A549 (cell line): ENCODE measurements around the gene EPS8. TPM values are rescaled to one million over a fixed set of nuclear protein-coding genes. Genes with fewer than 3 reads are reported as not detected.

Experiments
- ATAC-seq, 2 experiments: fragments of 200-7000 bp in 1 of 2; fragments of >200 bp in 1 of 2; cut with Nextera tagmentation in 1 of 2; cut with Tn5 transposase in 1 of 2; 3 replicates each; pipeline versions ENCODE4 v1.8.0 to v1.9.1; 2018 to 2020; ENCODE audit warnings: mild to moderate bottlenecking in 1 of 2, moderate library complexity in 1 of 2
- CTCF ChIA-PET: fragments of 300-600 bp; sonication (Branson Sonifier 250); formaldehyde crosslinking; extraction: SDS; loops from one replicate; lab custom pipeline; 2021; ENCODE audit warnings: antibody characterized with exemption, inconsistent platforms; lab: Yijun Ruan, JAX
- POLR2A ChIA-PET: fragments of 350-600 bp; formaldehyde crosslinking; extraction: SDS; loops from one replicate; lab custom pipeline; 2021; ENCODE audit warnings: antibody characterized with exemption, inconsistent platforms; lab: Yijun Ruan, JAX
- DNase-seq, 2 experiments: peaks; one replicate each; pipeline versions ENCODE4 v3.0.0 to v3.0.0-alpha.2; 2011 to 2016; ENCODE audit warnings: low read depth in 1 of 2, low spot score in 1 of 2
- FAIRE-seq: peaks from 2 replicates; lab custom pipeline; 2011; peaks lifted over from hg19 to GRCh38; lab: Jason Lieb, UNC
- H3K27ac ChIP-seq, 2 experiments: fragments of >200 bp; sonication (Bioruptor Twin); formaldehyde crosslinking; 3 replicates each; pipeline ENCODE4 v1.5.1; 2016 to 2017
- H3K4me1 ChIP-seq: fragments of >200 bp; sonication (Bioruptor Twin); formaldehyde crosslinking; 3 replicates; pipeline ENCODE4 v1.6.1; 2016
- H3K4me2 ChIP-seq: fragments of >200 bp; sonication (Bioruptor Twin); formaldehyde crosslinking; 3 replicates; pipeline ENCODE4 v1.6.1; 2016
- H3K4me3 ChIP-seq: fragments of >200 bp; sonication (Bioruptor Twin); formaldehyde crosslinking; 3 replicates; pipeline ENCODE4 v1.5.1; 2016
- H3K9me3 ChIP-seq: fragments of >200 bp; sonication (Bioruptor Twin); formaldehyde crosslinking; 3 replicates; pipeline ENCODE4 v1.6.1; 2016
- CHD2 ChIP-seq: fragments of 150-350 bp; IDR thresholded peaks from 2 replicates; pipeline ENCODE4 v1.6.1; 2014; ENCODE audit warnings: low read length; ENCODE audit not compliant: partially characterized antibody
- ESRRA ChIP-seq: fragments of 150-350 bp; IDR thresholded peaks from 2 replicates; pipeline ENCODE4 v1.6.1; 2014; ENCODE audit warnings: mild to moderate bottlenecking, low read length, borderline replicate concordance
- FOXS1 ChIP-seq: fragments of 250-450 bp; sonication (Bioruptor Pico); IDR thresholded peaks from 2 replicates; pipeline ENCODE4 v1.5.0; 2020; ENCODE audit warnings: mild to moderate bottlenecking, moderate library complexity
- GATA3 ChIP-seq: IDR thresholded peaks from 2 replicates; pipeline ENCODE4 v1.6.1; 2012; ENCODE audit warnings: borderline replicate concordance
- HOXB5 ChIP-seq: fragments of 250-450 bp; sonication (Bioruptor Pico); IDR thresholded peaks from 2 replicates; pipeline ENCODE4 v1.5.0; 2020; ENCODE audit warnings: mild to moderate bottlenecking, moderate library complexity
- KDM5A ChIP-seq: fragments of 200-600 bp; sonication (generic); IDR thresholded peaks from 2 replicates; pipeline ENCODE4 v1.6.1; 2016; ENCODE audit warnings: antibody characterized with exemption, mild to moderate bottlenecking
- MAFK ChIP-seq: fragments of 450-650 bp; IDR thresholded peaks from 2 replicates; pipeline ENCODE4 v1.6.1; 2014; ENCODE audit not compliant: partially characterized antibody
- MAZ ChIP-seq: fragments of 150-350 bp; IDR thresholded peaks from 2 replicates; pipeline ENCODE4 v1.6.1; 2014; ENCODE audit warnings: antibody characterized with exemption, low read depth, low read length, borderline replicate concordance
- NR3C1 ChIP-seq: fragments of >200 bp; sonication (Bioruptor Twin); formaldehyde crosslinking; IDR thresholded peaks from 3 replicates; pipeline ENCODE4 v1.6.1; 2017
- PHF8 ChIP-seq: fragments of 200-600 bp; sonication (generic); IDR thresholded peaks from 2 replicates; pipeline ENCODE4 v1.6.1; 2016; ENCODE audit warnings: low read depth, mild to moderate bottlenecking, antibody characterized with exemption, moderate library complexity, borderline replicate concordance
- POLR2AphosphoS2 ChIP-seq: conservative IDR thresholded peaks from 2 replicates; pipeline ENCODE4 v1.6.1; 2012; ENCODE audit warnings: low read length, improper control_type of control experiment, inconsistent platforms
- RCOR1 ChIP-seq: fragments of 150-350 bp; IDR thresholded peaks from 2 replicates; pipeline ENCODE4 v1.6.1; 2014; ENCODE audit warnings: antibody characterized with exemption, low read length, low read depth
- RFX5 ChIP-seq: fragments of 450-650 bp; IDR thresholded peaks from 2 replicates; pipeline ENCODE4 v1.7.1; 2014; ENCODE audit warnings: antibody characterized with exemption, mild to moderate bottlenecking, moderate library complexity
- SREBF2 ChIP-seq: fragments of 450-650 bp; IDR thresholded peaks from 2 replicates; pipeline ENCODE4 v1.6.1; 2014; ENCODE audit warnings: mild to moderate bottlenecking, moderate library complexity
- WGBS: methylation state at CpG from one replicate; pipeline ENCODE4 v1.1.6; 2017; ENCODE audit errors: missing lambda C conversion rate; 5-methylcytosine and 5-hydroxymethylcytosine counted together
- polyA plus RNA-seq, 4 experiments: library from polyadenylated mRNA; depleted of rRNA in 3 of 4; stranded (reverse); fragments of >200 nt; fragmentation: RNase III in 1 of 4; extraction: RNeasy Plus Mini Kit Qiagen cat#74134 plus additional on column Dnase treatment in 1 of 4; gene quantifications; 2 replicates in 3 of 4; 3 replicates in 1 of 4; pipeline ENCODE4 v1.2.3, GENCODE V29; 2011 to 2017
- TF ChIP-seq, protein P1 (sequence below): fragments of 150-350 bp; IDR thresholded peaks from 2 replicates; pipeline ENCODE4 v1.6.1; 2014; ENCODE audit warnings: low read depth, mild to moderate bottlenecking, low read length
- TF ChIP-seq, protein P2 (sequence below): fragments of >200 bp; sonication (Bioruptor Twin); formaldehyde crosslinking; IDR thresholded peaks from 3 replicates; pipeline ENCODE4 v1.6.1; 2016
- TF ChIP-seq, protein P3 (sequence below): fragments of >200 bp; sonication (Bioruptor Twin); formaldehyde crosslinking; IDR thresholded peaks from 3 replicates; pipeline ENCODE4 v1.5.1; 2016
- TF ChIP-seq, protein P4 (sequence below): fragments of 250-450 bp; sonication (Bioruptor Pico); IDR thresholded peaks from 2 replicates; pipeline ENCODE4 v1.5.0; 2021; ENCODE audit warnings: mild to moderate bottlenecking, moderate library complexity, borderline replicate concordance
- TF ChIP-seq, protein P5 (sequence below): IDR thresholded peaks from 2 replicates; pipeline ENCODE4 v1.6.1; 2012
- TF ChIP-seq, protein P6 (sequence below): fragments of >200 bp; sonication (Bioruptor Twin); formaldehyde crosslinking; IDR thresholded peaks from 2 replicates; pipeline ENCODE4 v1.6.1; 2016

The EPS8 gene
- polyA plus RNA-seq, 2 of the 4 experiments (the other 2 are of a cell fraction), result 25.1 to 101 TPM

DNA sequence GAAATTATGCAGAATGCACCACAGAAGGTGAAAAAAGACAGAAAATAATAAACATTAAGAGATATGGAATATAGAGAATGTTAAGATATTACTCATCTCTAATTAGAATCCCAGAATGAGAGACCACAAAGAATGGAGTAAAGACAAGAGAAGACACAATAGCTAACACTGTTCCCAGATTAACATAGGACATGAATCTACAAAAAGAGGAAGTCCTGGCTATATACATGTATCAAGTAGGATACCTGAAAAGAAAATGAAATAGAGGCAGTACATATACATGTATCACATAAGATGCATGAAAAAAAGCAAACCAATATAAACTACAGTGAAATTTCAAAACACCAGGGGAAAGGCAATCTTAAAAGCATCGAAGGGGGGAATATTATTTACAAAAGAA is 5.6 kb upstream of the EPS8 start:
- FAIRE-seq (no peak), DNase-seq (no peak)
- Histone ChIP-seq H3K4me3 (no peak overlapping the region), H3K9me3 (no peaks in the 10 kb centered on the region), H3K4me2 (no peak overlapping the region), H3K27ac (no peak overlapping the region)
- ChIA-PET CTCF (interaction anchor here (1.9 kb wide), 1 partner anchor 24 kb away, joined by 6 read pairs; no protein-coding TSS in a partner anchor), POLR2A (no interaction called here)
- 62% methylated on average over 1 of the region's 1 CpG for WGBS
- TF ChIP-seq, protein P1, sequence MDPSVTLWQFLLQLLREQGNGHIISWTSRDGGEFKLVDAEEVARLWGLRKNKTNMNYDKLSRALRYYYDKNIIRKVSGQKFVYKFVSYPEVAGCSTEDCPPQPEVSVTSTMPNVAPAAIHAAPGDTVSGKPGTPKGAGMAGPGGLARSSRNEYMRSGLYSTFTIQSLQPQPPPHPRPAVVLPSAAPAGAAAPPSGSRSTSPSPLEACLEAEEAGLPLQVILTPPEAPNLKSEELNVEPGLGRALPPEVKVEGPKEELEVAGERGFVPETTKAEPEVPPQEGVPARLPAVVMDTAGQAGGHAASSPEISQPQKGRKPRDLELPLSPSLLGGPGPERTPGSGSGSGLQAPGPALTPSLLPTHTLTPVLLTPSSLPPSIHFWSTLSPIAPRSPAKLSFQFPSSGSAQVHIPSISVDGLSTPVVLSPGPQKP, result no peak
- TF ChIP-seq, protein P2, sequence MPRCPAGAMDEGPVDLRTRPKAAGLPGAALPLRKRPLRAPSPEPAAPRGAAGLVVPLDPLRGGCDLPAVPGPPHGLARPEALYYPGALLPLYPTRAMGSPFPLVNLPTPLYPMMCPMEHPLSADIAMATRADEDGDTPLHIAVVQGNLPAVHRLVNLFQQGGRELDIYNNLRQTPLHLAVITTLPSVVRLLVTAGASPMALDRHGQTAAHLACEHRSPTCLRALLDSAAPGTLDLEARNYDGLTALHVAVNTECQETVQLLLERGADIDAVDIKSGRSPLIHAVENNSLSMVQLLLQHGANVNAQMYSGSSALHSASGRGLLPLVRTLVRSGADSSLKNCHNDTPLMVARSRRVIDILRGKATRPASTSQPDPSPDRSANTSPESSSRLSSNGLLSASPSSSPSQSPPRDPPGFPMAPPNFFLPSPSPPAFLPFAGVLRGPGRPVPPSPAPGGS, result no peak
- TF ChIP-seq MAZ (no peak), PHF8 (no peak), RCOR1 (no peak), FOXS1 (CRISPR knock-in tag) (no peak), GATA3 (no peak), RFX5 (no peak), KDM5A (no peak), SREBF2 (no peak)
- TF ChIP-seq, protein P3, sequence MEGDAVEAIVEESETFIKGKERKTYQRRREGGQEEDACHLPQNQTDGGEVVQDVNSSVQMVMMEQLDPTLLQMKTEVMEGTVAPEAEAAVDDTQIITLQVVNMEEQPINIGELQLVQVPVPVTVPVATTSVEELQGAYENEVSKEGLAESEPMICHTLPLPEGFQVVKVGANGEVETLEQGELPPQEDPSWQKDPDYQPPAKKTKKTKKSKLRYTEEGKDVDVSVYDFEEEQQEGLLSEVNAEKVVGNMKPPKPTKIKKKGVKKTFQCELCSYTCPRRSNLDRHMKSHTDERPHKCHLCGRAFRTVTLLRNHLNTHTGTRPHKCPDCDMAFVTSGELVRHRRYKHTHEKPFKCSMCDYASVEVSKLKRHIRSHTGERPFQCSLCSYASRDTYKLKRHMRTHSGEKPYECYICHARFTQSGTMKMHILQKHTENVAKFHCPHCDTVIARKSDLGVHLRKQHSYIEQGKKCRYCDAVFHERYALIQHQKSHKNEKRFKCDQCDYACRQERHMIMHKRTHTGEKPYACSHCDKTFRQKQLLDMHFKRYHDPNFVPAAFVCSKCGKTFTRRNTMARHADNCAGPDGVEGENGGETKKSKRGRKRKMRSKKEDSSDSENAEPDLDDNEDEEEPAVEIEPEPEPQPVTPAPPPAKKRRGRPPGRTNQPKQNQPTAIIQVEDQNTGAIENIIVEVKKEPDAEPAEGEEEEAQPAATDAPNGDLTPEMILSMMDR, result no peak
- TF ChIP-seq, protein P4, sequence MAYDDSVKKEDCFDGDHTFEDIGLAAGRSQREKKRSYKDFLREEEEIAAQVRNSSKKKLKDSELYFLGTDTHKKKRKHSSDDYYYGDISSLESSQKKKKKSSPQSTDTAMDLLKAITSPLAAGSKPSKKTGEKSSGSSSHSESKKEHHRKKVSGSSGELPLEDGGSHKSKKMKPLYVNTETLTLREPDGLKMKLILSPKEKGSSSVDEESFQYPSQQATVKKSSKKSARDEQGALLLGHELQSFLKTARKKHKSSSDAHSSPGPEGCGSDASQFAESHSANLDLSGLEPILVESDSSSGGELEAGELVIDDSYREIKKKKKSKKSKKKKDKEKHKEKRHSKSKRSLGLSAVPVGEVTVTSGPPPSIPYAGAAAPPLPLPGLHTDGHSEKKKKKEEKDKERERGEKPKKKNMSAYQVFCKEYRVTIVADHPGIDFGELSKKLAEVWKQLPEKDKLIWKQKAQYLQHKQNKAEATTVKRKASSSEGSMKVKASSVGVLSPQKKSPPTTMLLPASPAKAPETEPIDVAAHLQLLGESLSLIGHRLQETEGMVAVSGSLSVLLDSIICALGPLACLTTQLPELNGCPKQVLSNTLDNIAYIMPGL (CRISPR knock-in tag), result no peak
- TF ChIP-seq, all 56 proteins: peak for 0
- ATAC-seq, result no peak
- peaks cover 43% of the 10 kb centered on the region for H3K4me1 ChIP-seq

DNA sequence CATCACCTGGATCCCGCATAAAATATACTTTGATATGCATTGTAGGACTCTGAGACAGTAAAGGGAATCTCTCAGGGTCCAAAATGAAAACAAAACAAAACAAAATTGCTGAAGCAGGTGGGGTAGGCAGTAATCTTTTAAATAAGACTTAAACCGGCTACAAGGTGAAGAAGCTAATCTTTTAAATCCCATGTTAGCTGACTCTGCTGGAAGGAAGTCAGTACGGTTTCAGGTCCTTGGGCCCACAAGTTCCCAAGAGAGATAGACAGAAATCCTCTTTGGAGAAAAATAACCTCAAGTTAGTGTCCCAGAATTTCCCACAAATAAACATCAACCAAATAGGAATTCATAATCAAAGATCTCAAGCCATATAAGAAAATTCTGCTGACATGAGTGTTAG is 5.0 kb upstream of the EPS8 start:
- DNase-seq (no peak), ATAC-seq (no peak), FAIRE-seq (no peak)
- TF ChIP-seq POLR2AphosphoS2, result no peak
- no peak for TF ChIP-seq HOXB5 (CRISPR knock-in tag)
- TF ChIP-seq ESRRA, result no peak
- TF ChIP-seq, protein P5, sequence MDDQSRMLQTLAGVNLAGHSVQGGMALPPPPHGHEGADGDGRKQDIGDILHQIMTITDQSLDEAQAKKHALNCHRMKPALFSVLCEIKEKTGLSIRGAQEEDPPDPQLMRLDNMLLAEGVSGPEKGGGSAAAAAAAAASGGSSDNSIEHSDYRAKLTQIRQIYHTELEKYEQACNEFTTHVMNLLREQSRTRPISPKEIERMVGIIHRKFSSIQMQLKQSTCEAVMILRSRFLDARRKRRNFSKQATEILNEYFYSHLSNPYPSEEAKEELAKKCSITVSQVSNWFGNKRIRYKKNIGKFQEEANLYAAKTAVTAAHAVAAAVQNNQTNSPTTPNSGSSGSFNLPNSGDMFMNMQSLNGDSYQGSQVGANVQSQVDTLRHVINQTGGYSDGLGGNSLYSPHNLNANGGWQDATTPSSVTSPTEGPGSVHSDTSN, result no peak
- TF ChIP-seq CHD2, result no peak
- TF ChIP-seq, protein P6, sequence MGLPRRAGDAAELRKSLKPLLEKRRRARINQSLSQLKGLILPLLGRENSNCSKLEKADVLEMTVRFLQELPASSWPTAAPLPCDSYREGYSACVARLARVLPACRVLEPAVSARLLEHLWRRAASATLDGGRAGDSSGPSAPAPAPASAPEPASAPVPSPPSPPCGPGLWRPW, result no peak
- TF ChIP-seq NR3C1, result no peak
- no peak for TF ChIP-seq MAFK
- ChIA-PET CTCF (no interaction called here), POLR2A (no interaction called here)
- H3K9me3 ChIP-seq, result no peaks in the 10 kb centered on the region
- H3K4me3 ChIP-seq, result no peak overlapping the region
- no peak overlapping the region for H3K27ac ChIP-seq
- peaks cover 38% of the 10 kb centered on the region for H3K4me1 ChIP-seq
- H3K4me2 ChIP-seq, result no peak overlapping the region
- 84% methylated on average over 3 of the region's 3 CpGs for WGBS
